Thyroid gland (tissue), 4 donors: ENCODE data around the gene SPATA9. TPM values are rescaled to one million over a fixed set of nuclear protein-coding genes. Genes with fewer than 3 reads are reported as not detected.
"Not testable (repeated sequence)": the region's sequence is repeated elsewhere in the genome, so short reads cannot be mapped to it uniquely, and the experiment has no call there.

Experiments
- DNase-seq, 2 donors: peaks; one replicate each; pipeline ENCODE4 v3.0.0-alpha.2; 2019
- H3K27ac ChIP-seq, 3 donors: fragments of 200-600 bp; sonication (generic); 1 replicate in 2 of 3; 2 replicates in 1 of 3; pipeline ENCODE4 v1.5.1; 2016 to 2019; ENCODE audit warnings: mild to moderate bottlenecking in 1 of 3, moderate library complexity in 1 of 3
- H3K27me3 ChIP-seq: fragments of 200-600 bp; sonication (generic); one replicate; pipeline ENCODE4 v1.5.1; 2019
- H3K36me3 ChIP-seq, 2 donors: fragments of 200-600 bp; sonication (generic); one replicate each; pipeline ENCODE4 v1.5.1; 2016 to 2019
- H3K4me1 ChIP-seq, 2 donors: fragments of 200-600 bp; sonication (generic); one replicate each; pipeline ENCODE4 v1.5.1; 2017 to 2019
- H3K4me3 ChIP-seq, 3 donors: fragments of 200-600 bp; sonication (generic); replicated peaks in 1 of 3; 1 replicate in 2 of 3; 2 replicates in 1 of 3; pipeline ENCODE4 v1.5.1; 2016; ENCODE audit warnings: mild to moderate bottlenecking in 1 of 3
- H3K9me3 ChIP-seq: fragments of 200-600 bp; sonication (generic); one replicate; pipeline ENCODE4 v1.5.1; 2017
- POLR2A ChIP-seq, 2 donors: fragments of 450-650 bp; IDR thresholded peaks; one replicate each; pipeline ENCODE4 v1.6.1; 2017; ENCODE audit warnings: antibody characterized with exemption in 2 of 2, mild to moderate bottlenecking in 2 of 2, moderate library complexity in 1 of 2
- WGBS, 2 donors: methylation state at CpG; one replicate each; pipeline ENCODE4 v1.1.5; 2017; 5-methylcytosine and 5-hydroxymethylcytosine counted together
- intact Hi-C: fragments of 100-400 bp; cut with DNase I; formaldehyde crosslinking; loops from one replicate; pipeline ENCODE4 v1.15.1; 2023
- total RNA-seq, 4 donors: library from RNA; depleted of rRNA; stranded (reverse); fragments of >200 nt; gene quantifications; one replicate each; pipeline ENCODE4 v1.2.3, GENCODE V29; 2016
- TF ChIP-seq, protein P1 (sequence below), 6 experiments: fragments of 200-600 bp in 3 of 6; fragments of 450-650 bp in 3 of 6; sonication (generic) in 3 of 6; IDR thresholded peaks; one replicate each; pipeline ENCODE4 v1.5.1; 2016 to 2019; ENCODE audit warnings: antibody characterized with exemption in 6 of 6, mild to moderate bottlenecking in 2 of 6, inconsistent platforms in 1 of 6, moderate library complexity in 1 of 6

Gene SPATA9
- total RNA-seq, 4 donors from 2014 or later, result not detected

DNA sequence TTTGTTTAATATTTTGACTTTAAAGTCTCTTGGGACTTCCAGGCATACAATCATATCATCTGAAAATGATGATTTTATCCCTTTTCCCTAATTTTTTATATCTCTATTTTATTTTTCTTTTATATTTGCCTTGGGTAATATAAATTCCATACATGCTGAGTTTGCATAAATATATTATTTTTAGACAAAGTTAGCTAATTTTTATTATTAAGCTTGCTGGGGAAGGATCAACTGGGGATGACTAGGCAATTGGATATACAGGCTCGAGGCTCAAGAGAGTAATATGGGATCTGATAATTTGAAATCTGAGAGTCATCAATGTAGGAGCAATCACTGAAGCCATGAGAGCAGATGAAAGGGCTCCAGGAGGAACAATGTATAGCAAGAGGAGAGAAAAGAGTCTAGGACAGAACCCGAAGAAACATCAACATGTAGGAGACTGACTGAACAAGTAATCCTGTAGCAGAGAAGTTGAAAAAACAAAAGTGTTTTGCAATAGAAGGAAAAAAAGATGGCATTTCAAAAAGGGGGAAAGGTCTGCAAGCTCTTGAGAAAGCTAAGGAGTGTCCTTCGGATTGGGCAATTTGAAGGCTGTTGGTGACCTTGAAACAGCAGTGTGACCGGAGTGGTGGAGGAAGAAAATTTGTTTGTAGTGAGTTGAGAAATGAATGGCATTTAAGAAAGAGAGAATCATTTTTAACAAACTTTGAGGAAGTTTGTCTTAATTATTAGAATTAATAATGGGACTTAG lies 31.3 kb upstream of the SPATA9 start:
- TF ChIP-seq, protein P1, sequence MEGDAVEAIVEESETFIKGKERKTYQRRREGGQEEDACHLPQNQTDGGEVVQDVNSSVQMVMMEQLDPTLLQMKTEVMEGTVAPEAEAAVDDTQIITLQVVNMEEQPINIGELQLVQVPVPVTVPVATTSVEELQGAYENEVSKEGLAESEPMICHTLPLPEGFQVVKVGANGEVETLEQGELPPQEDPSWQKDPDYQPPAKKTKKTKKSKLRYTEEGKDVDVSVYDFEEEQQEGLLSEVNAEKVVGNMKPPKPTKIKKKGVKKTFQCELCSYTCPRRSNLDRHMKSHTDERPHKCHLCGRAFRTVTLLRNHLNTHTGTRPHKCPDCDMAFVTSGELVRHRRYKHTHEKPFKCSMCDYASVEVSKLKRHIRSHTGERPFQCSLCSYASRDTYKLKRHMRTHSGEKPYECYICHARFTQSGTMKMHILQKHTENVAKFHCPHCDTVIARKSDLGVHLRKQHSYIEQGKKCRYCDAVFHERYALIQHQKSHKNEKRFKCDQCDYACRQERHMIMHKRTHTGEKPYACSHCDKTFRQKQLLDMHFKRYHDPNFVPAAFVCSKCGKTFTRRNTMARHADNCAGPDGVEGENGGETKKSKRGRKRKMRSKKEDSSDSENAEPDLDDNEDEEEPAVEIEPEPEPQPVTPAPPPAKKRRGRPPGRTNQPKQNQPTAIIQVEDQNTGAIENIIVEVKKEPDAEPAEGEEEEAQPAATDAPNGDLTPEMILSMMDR (IDR thresholded peaks at IDR 0.05), result no peak
- TF ChIP-seq POLR2A (IDR thresholded peaks at IDR 0.05), result no peak
- no peak overlapping the region for H3K4me3 ChIP-seq
- no peaks in the 10 kb centered on the region for H3K9me3 ChIP-seq
- H3K36me3 ChIP-seq, result no peaks in the 10 kb centered on the region
- H3K27ac ChIP-seq, result no peak overlapping the region
- H3K4me1 ChIP-seq, result peaks cover 0 to 12% of the 10 kb centered on the region in 2 donors
- intact Hi-C loops, result no loop called here
- H3K27me3 ChIP-seq, result no peaks in the 10 kb centered on the region
- no peak for DNase-seq
- WGBS, 2 donors, result 69% methylated on average over 4 of the region's 4 CpGs

DNA sequence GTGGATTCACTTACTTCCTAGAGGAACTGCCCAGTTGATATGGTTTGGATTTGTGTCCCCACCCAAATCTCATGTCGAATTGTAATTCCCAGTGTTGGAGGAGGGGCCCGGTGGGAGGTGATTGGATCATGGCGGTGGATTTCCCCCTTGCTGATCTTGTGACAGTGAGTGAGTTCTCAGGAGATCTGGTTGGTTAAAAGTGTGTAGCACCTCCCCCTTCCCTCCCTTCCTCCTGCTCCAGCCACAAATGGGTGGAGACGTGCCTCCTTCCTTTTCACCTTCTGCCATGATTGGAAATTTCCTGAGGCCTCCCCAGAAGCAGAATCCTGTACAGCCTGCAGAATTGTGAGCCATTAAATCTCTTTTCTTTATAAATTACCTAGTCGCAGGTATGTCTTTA lies 30.5 kb upstream of the SPATA9 start:
- H3K36me3 ChIP-seq, H3K27ac ChIP-seq, H3K9me3 ChIP-seq, intact Hi-C loops, DNase-seq, H3K27me3 ChIP-seq, H3K4me3 ChIP-seq: not testable (repeated sequence)
- peaks cover 0 to 12% of the 10 kb centered on the region in 2 donors for H3K4me1 ChIP-seq
- WGBS, 2 donors, result 78 to 85% methylated on average over 5 of the region's 5 CpGs

DNA sequence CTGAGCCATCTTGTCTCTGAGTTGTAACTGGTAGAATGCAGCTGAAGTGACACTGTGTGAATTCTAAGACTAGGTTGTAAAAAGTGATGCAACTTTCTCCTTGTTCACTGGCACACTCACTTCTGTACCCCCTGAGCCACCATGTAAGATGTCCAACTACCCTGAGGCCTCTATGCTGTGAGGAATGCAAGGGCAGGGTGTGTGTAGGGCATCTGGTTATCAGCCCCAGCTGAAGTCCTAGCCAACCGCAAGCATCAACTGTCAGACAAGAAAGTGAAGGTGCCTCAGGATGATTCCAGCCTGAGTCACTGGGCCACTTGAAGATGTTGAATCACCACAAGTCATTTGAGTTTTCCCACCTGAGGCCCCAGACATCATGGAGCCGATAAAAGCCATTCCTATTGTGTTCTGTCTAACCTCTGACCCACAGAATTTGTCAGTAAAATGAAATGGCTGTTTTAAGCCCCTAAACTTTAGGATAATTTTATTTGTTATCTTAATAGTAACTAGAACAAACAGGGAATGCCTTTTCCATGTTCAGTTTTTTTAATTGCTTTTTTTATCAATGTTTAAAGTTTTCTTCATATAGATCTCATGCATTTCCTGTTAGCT lies 29.7 kb upstream of the SPATA9 start:
- intact Hi-C loops, result no loop called here
- Histone ChIP-seq H3K4me3 (no peak overlapping the region), H3K4me1 (peaks cover 0 to 12% of the 10 kb centered on the region in 2 donors), H3K36me3 (no peaks in the 10 kb centered on the region), H3K9me3 (no peaks in the 10 kb centered on the region), H3K27ac (peak overlapping the region in 1 of 3 donors; percentile 10), H3K27me3 (no peaks in the 10 kb centered on the region)
- TF ChIP-seq POLR2A (IDR thresholded peaks at IDR 0.05), result no peak
- TF ChIP-seq, protein P1 (IDR thresholded peaks at IDR 0.05), result no peak
- peak; percentile 36 to 52 for DNase-seq
- WGBS, 2 donors, result 55 to 58% methylated on average over 2 of the region's 2 CpGs

DNA sequence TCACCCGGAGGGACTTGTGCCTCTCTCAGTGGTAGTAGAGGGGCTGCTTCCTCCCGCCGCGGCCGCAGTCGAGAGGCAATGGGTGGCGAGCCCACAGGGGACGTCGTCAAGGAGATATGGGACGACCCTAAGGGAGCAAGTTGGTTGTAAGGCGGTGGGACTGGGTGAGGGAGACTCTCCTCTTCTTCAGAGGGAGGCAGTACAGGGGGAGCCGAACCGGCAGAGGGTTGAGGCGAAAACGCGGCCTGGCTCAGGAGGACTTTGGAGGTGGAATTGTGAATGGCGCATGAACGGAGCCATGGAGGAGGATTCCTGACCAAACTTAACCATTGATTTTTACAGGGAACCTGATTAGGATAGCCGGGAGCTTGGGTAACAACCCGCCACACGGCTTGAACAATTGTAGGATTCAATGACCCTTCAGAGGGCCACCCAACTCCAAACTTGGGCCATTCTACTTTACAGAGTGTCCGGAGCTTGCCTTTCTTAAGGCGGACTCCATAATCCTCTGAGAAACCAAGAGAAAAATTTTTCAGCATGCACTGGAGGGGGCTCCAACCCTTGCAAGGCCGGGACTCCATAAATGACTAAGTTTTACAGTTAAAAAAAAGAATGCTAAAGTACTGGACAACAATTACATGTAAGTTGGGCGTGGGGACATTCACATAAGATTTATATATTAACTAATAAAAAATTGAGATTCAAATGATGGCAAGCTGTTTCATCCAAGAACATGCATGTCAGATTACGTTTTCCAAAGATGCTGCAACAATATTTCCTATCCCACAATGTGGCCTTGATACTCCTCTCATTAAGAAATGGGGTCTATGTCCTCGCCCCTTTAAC lies 28.9 kb upstream of the SPATA9 start:
- no peak for TF ChIP-seq POLR2A (IDR thresholded peaks at IDR 0.05)
- TF ChIP-seq, protein P1 (IDR thresholded peaks at IDR 0.05), result no peak
- Histone ChIP-seq H3K27ac (peak overlapping the region in 1 of 3 donors; percentile 10), H3K4me1 (peaks cover 0 to 12% of the 10 kb centered on the region in 2 donors), H3K27me3 (no peaks in the 10 kb centered on the region), H3K36me3 (no peaks in the 10 kb centered on the region), H3K9me3 (no peaks in the 10 kb centered on the region), H3K4me3 (no peak overlapping the region)
- DNase-seq, result no peak
- intact Hi-C loops, result no loop called here
- WGBS, 2 donors, result 86 to 90% methylated on average over 27 of the region's 27 CpGs

DNA sequence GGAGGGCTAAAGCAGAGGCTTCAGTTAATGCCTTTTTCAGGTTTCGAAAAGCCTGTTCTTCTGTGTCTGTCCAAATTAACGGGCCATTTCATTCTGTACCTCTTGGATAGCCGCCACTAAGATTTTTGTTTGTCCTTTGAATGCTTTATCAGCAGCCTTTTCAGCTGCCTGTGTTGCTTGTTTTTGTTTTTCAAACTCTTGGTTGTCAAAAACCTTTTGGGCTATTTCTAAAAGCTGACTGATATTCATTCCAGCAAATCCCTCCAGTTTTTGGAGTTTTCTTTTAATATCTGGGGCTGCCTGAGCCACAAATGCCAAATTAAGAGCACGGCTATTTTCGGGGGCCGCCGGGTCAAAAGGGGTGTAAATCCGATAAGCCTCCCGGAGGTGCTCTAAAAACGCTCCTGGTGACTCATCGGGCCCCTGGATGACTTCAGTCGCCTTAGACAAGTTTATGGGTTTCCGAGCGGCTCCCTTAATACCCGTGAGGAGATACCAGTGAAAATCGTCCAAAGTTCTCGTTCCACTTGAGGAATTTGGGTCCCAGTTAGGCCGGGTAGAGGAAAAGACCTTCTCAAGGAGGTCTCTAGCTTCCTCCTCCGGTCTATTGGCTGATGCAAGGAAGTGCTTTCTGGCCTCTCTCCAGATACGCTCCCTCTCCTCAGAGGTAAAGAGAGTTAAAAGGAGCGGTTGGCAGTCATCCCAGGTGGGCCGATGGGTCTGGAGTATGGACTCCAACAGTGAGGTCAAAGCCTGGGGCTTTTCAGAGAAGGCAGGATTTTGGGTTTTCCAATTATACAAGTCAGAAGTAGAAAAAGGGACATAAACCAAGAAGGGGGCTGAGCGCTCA lies 28.1 kb upstream of the SPATA9 start:
- DNase-seq, result peak; percentile 59 to 69
- Histone ChIP-seq H3K27ac (peak overlapping the region in 2 of 3 donors; percentile 8 to 17), H3K4me1 (peaks cover 0 to 12% of the 10 kb centered on the region in 2 donors)
- H3K9me3 ChIP-seq, intact Hi-C loops, H3K27me3 ChIP-seq, H3K4me3 ChIP-seq, H3K36me3 ChIP-seq: not testable (repeated sequence)
- WGBS, 2 donors, result 20 to 44% methylated on average over 23 of the region's 23 CpGs
